Measurements from ENCODE around the gene DDX27.

DDX27 gene

DNA sequence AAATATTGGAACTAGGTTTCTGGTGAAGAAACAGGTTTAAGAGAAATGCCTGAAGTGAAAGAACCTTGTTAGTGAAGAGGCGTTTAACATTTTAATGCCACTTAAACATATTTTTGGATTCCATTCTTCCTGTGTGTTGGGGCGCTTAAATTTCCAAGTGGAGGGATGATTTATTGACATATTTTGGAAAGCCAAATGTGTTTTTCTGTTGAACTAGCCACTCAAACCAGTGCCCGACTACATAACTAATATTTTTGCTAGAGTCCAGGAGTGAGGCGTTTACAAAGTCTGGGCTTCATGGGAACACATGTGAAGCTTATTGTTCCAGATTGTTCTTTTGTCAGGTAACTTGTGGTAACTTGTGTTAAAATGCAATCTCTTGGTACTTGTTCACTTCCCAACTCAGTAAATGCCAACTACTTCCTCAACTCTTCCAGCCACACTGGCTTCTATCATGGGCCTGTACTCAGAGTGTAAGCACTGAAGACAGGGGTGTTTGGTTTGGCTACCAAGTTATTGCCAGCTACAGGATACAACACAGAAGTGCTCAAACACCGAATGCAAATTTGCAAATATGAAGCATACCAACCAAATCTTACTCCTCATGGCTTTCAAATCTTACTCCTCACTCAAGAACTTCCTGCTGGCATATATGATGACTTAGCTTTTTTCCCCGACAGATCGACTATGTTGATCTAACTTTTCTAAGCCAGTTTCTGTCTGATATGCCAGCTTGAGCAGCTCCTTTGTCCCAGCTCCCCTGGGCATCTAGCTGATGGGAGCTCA is 60.7 kb downstream of the DDX27 start:
- no peak for DNase-seq

- DNase-seq = no peak
Observed at GRCh38 chr20:49280463-49281058, 61.3 kb downstream of the DDX27 start.

DNA sequence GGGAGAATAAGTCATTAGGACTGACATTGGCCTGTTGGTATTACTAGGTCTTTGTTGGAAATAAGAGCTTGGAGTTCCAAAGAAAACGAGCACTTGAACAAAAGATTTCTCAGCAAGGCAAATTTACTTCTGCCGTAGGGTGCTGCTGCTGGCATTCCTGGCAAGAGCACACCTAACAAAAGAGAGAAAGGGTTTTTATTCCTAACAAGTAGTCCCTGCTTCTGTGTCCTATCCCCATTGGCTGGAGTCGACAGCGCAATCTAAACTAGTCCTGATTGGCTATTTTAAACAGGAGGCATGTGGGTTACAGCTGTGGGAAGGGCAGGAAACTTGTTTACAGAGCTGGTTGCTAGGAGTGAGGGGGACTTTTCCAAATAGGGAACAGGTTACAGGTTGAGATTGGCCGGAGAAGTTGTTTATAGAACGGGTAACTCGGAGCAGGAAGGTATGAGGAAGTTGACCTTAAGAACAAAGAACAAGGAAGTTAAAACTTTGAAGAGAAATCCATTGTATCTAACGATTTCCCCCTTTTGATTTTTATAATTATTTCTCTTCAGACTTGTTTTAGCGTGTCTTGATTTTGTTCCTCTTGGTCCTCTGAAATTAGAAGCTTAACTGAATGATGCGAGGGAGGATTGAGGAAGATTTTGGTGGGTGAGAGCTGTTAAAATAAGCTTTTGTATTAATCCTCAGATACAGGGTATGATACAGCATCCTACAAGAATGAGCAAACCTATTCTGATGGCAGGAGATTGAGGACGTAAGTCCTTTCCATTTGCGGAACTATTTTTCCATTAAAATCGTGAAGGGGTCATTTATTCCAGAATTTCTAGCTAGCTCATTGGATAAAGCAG is 62.1 kb downstream of the DDX27 start:
- DNase-seq = peak; percentile 68

DNA sequence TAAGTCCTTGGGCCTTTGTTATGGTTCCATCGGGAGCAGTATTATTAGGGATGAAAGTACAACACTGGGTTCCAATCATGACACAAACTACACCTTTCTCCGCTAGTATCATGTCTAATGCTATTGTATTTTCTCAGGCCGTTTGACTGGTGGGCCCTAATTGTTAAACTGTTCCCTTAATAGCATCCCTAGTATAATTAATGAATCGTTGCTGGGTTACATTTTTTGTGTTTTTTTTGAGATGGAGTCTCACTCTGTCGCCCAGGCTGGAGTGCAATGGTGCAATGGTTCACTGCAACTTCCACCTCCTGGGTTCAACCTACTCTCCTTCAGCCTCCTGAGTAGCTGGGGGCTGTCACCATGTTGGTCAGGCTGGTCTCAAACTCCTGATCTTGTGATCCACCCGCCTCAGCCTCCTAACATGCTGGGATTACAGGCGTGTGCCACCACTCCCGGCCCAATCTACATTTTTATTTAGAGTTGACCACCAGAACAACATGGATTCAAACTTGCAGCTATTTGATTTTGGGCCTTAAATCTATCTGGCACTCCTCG is 62.8 kb downstream of the DDX27 start:
- no peak for DNase-seq

DNA sequence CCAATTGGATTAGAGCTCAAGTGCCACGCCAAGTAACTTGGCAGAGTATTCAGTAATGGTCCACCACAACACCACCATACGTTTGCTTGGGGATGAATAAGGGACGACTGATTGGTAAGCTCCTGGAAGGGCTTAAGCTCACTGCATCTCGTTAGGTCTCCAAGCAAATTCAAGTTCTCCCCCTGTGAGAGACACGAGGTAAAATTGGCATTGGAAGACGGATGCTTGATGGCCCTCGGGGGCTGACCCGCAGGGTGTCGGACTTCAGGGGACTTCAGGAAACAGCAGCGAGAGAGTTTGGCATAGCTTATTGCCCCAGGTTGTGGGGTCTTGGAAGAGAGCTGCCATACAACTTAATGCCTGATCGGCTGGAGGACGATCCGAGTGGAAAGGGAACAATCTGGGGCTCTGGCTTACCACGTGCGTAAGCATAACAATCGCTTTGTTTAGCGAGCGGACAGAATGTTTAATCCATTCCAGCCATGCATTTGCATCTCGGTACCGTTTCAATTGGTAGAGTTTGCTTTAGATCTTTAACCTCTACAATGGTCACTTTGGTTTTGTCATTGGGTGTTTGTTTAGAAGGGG is 63.5 kb downstream of the DDX27 start:
- DNase-seq = no peak

GRCh38 chr20:49283176-49283702 is 64.0 kb downstream of the DDX27 start:
- no peak for DNase-seq

DNA sequence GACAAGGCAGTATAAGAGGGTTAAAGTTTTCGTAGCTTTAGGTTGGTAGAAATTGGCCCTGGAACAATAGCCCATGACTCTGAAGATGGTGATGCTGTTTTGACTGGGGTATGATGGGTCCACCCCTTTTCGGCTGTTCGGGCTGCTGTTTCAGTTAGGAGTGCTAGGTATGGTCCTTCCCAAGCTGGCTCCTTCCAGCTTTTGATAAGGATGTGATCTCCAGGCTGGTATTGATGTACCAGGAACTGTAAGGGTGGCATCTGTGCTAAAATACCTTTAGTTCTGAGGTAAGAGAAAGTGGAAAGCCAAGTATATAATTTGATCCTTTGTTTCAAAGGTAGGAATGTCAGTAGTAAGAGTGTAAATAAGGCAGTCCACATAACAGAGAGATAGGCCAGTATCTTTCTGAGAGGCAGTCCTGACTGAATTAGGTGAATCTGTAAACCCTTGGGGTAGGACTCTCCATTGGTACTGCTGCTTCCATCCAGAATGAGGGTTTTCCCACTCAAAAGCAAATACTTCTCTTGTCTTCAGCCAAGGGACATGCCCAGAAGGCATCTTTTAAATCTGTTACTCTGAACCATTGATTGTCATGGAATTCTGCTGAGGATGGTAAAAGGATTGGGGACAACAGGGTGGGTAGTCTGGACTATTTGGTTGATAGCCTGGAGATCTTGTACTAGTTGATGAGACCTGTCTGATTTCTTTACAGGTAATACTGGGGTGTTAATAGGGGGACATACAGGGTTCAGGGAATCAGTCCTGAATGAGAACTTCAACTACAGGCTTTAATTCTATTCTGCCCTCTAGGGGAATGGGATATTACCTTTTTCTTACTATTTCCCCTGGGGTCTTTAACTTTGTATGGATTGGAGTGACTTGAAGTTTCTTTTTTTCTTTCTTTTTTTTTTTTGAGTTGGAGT is 64.7 kb downstream of the DDX27 start:
- DNase-seq = no peak

- no peak for DNase-seq
Observed at GRCh38 chr20:49284818-49285217, 65.6 kb downstream of the DDX27 start.

GRCh38 chr20:49285233-49285668 is 66.0 kb downstream of the DDX27 start:
- no peak for DNase-seq

DNA sequence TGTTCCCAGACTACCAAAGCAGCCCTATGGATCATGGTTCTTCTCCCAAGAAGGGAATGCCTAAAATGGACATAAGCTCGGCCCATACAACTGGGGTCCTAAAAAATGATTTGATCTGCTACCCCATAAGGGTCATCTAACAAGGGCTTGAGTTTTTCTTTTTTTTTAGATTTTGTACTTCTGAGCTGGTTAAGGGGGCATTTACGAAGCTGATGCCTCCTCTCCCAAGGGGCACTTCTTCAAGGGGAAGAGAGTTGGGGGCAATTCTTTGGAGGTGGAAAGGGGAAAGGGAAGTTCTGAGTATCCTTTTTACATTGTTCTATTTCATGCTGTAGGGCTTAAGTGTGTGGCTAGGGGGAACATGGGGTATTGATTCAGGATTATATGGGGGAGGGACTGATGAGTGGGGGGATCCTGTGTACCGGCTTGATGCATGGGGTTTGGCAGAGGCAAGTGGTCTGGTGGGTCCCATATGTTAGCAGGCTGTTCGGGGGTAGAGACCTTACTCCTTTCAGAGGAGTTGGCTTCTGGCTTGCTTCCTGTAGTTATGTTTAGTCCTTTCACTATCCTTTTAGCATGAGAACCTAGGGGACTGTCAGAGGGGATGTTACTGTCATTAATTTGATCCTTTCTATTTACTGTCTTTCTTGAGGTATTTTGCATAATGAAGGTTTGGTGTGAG is 66.7 kb downstream of the DDX27 start:
- no peak for DNase-seq

- DNase-seq = peak; percentile 63
Observed at GRCh38 chr20:49286689-49287551, 67.7 kb downstream of the DDX27 start.

GRCh38 chr20:49287555-49288249 is 68.5 kb downstream of the DDX27 start:
- no peak for DNase-seq

- DNase-seq = no peak
Observed at GRCh38 chr20:49288250-49288751, 69.1 kb downstream of the DDX27 start.

DNA sequence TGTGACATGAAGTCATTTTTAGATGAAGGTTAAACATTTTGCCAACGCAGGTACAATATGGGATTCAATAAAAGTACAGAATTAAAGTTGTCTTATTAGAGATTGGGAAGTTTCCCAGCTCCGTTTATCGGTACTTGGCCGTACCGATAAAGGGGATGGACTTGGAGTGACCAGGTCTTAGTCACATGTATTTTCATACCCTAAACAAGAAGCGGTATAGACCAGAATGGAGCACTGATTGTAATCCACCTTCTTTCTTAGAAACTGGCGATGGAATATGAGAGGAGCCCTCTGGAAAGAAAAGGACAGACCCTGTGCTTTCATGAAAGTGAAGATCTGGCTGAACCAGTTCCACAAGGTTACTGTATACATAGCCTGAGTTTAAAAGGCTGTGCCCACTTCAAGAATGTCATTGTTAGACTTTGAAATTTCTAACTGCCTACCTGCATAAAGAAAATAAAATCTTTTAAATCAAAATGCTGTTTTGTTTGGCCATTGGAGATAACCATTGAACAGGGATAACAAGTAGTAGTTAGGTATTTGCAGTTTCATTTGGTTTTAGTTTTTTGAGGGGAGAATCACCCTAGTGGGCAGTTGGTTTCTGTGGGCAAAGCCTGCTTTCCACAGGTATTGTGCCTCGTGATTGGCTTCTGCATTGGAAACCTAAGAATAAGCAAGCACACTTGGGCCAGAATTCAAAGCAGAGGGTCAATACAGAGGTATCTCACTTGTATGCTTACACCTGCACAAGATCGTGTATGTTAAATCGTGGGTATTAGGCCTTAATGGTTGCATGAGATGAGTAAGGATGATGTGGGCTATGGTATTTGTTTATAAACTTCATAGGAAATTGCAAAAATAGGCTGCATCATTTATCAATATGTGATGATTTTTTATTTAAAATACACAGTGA is 69.8 kb downstream of the DDX27 start:
- DNase-seq = no peak

DNA sequence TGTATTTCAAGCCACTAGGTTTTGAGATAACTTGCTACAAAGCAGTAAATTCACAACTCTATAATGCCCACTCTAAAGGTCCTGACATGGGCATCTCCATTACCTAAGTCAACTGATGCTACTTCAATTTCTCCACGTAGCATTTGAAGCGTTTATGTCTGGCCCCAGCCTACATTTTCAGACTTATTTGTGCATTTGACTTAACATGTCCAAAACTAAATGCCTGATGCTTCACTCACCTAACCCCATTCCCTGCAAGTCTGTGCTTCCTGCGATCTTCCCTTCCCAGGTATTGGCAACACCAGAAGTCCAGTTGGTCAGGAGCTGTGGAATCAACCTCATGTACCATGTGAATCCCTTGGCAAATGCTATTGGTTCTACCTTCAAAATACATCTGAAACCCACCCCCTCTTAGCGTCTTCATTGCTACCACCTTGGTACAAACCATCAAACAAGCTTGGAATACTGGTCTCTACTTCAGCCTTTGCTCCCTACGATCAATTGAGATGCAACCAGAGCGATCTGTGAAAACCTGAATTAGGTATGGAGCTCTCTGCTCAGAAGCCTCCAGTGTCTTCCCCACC is 71.5 kb downstream of the DDX27 start:
- DNase-seq = no peak

DNA sequence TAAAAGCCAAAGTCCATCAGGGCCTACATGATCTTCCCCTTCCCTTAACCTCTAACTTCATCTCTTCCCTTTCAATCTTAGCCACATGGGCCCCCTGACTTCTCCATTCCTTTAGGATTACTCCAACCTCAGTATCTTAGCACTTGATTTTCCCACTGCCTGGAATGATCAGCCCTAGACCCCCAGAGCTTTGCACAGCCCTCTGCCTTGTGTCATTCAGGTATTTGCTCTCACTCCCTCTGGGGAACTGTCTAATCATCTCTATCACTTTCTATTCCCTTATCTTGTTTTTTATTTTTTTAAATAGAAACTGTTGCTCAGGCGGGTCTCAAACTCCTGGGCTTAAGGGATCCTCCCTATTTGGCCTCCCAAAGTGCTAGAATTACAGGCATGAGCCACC is 72.0 kb downstream of the DDX27 start:
- no peak for DNase-seq

- DNase-seq = no peak
Observed at GRCh38 chr20:49292010-49292409, 72.8 kb downstream of the DDX27 start.

DNA sequence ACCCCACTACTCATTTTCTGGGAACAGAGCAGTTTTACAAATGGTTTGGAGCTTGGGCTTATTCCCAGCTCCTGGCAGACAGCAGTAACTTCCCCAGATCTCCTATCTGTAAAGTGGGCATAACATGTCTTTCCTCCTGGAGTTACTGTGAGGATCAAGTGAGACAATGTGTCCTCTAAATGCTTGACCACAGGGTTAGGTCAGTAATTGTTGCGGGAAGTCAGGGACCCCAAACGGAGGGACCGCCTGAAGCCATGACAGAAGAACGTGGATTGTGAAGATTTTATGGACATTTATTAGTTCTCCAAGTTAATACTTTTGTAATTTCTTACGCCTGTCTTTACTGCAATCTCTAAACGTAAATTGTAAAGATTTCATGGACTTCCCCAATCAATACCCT is 73.9 kb downstream of the DDX27 start:
- DNase-seq = no peak

All from MV-4-11 (cell line).